NCI-H748 treated with DMSO at 0.1 percent for 48 hours (cell line): ENCODE data around the gene FRAT1.
A peak's percentile ranks its signal among the peaks of the same experiment; 100 is the strongest.
"Not testable (repeated sequence)": the region's sequence is repeated elsewhere in the genome, so short reads cannot be mapped to it uniquely, and the experiment has no call there.

Experiments used
- DNase-seq: peaks from one replicate; lab custom pipeline; 2025; lab: John Stamatoyannopoulos, UW

Gene FRAT1, protein sequence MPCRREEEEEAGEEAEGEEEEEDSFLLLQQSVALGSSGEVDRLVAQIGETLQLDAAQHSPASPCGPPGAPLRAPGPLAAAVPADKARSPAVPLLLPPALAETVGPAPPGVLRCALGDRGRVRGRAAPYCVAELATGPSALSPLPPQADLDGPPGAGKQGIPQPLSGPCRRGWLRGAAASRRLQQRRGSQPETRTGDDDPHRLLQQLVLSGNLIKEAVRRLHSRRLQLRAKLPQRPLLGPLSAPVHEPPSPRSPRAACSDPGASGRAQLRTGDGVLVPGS

DNA sequence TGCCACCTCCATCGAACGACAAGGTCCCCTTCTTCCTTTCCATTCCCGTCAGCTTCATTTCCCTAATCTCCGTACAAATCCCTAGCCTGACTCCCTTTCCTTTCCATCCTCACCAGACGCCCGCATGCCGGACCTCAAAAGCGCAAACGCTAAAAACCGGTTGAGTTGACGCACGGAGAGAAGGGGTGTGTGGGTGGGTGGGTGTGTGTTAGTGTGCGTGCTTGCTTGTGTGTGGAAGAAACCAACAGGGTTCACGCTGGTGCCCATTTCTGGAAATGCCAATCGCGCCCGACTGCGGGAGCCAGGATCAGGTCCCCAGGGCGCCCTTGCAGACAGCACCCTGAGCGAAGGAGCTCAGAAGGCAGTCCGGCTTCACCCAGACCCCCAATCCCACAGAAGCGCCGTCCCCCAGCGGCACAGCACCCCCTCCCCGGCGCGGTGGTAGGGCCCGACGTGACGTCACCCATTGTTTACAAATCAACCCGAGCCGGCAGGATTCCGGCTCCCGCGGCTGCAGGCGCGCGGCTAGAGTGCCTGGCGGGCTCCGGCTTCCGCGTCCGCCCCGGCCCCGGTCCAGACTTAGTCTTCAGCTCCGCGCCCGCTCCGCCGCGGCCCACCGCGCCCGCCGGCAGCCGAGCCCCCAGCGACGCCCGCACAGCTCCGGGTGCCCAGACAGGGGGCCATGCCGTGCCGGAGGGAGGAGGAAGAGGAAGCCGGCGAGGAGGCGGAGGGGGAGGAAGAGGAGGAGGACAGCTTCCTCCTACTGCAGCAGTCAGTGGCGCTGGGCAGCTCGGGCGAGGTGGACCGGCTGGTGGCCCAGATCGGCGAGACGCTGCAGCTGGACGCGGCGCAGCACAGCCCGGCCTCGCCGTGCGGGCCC lies at the start of gene FRAT1:
FRAT1 (plus strand) TSS at position 500 of the 880 bp plus-strand sequence; CDS start at position 683, 183 bp downstream.
- peak; percentile 47 for DNase-seq

DNA sequence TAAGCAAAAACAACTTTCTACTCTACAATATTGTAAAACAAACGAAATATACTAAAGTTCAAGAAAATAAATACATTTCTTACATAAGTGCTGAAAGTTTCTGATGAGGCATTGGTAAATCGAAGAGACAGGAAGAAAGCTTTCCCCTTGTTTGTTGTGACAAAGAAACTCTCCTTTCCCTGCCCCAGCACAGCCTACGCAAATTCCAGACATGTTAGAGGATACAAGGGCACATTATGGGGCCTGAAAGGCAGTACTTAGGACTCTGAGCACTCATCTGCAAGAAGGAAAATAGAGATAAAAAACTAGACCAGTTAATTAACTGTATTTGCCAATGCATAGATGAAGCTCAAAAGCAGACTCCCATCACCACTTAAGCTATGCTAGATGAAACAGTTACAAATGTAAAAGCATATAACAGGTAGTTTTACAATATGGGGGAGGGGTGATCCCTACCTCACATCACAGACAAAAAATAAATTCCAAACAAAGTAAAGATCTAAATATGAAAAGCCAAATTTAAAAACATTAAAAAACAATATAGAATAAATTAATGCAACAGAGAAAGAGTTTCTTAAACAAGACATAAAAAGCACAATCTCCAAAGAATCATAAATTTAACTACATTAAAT lies 48.4 kb upstream of the FRAT1 start:
- no peak for DNase-seq

DNA sequence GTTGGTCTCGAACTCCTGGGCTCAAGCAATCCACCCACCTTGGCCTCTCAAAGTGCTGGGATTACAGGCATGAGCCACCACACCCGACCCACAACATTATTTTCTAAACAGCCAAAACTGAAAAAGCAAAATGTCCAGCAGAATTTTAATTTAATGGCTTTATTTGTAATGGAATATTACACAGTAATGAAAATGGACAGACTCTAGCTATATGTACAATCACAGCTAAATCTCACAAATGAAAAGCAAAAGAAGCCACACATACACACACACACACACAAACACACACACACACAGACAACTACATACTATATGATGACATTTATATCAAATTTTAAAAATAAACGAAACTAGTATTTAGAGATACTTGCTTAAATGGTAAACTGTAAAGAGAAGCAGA lies 45.4 kb upstream of the FRAT1 start:
- DNase-seq = no peak

DNA sequence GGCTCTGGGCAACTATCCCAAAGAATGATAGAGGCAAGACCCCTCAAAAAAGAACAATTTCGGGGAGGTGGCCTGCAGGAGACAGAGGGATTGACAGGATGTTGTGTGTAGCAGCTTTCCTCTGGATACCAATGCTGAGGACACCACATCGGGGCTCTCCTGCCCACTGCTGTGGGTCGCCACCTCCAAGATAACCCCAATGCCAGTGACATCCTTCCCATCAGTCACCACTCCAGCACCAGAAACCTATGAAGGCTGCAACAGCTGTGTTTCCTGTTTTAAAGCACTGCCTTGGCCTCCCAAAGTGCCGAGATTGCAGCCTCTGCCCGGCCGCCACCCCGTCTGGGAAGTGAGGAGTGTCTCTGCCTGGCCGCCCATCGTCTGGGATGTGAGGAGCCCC lies 44.2 kb upstream of the FRAT1 start:
- no peak for DNase-seq

DNA sequence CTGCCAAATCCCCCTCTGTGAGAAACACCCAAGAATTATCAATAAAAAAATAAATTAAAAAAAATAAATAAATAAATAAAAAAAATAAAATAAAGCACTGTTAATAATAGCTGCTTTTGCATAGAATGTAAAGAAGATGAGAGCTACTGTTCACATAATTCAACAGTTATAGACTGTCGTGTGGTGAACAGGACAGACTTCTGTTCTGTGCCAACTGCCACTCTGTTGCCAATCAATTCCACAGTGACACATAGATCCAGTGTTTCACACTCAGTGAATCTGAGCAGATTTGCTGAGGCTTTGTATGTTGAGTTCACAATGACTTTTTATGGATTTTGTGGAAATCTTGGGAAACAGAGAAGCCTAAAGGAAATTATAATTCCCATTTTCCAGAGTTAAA lies 41.5 kb upstream of the FRAT1 start:
- no peak for DNase-seq

DNA sequence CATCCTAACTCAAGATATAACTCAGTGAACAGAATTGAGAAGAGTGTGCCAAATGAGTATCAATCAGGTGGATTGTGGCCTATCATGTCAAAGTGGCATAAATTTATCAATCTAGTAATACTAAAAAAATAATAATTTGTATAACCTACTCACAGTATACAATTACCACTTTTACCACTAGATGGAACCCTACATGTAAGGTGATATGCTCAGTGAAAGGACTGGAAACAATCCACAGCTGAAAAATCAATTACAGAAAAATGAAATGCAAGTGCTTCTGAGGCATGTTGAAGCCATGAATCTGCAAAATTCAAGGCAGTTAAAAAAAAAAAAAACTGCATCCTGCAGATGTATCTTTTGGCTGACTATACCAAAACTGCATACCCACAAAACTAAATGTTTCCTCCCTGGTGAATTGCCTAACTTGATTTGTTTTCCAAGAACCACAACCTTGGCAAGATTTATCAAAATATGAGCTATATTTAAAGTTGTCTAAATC lies 40.5 kb upstream of the FRAT1 start:
- DNase-seq = peak; percentile 29

DNA sequence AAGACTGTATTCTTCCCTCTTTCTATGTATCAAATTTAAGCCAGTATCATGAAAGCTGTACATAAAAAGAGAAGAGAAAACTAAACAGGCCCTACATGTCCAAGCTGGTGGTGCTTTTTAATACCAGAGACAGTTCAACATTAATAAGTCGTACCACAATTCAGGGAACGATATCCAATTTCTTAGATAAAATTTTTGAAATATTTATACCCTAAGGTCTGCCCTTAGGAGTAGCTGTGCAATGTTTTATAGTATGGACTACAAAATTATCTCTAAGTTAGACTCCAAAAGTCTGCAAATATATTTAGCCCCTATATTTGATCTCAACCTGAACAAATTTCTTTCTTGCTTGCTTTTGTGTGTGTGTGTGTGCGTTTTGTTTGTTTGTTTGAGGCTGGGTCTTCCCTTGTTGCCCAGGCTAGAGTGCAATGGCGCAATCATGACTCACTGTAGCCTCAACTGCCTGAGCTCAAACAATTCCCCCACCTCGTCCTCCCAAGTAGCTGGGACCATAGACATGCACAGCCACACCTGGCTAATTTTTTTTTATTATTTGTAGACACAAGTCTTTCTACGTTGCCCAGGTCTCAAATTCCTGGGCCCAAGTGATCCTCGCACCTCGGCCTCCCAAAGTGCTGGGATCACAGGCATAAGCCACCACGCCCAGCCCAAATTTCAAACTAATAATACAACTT lies 39.8 kb upstream of the FRAT1 start:
- no peak for DNase-seq

DNA sequence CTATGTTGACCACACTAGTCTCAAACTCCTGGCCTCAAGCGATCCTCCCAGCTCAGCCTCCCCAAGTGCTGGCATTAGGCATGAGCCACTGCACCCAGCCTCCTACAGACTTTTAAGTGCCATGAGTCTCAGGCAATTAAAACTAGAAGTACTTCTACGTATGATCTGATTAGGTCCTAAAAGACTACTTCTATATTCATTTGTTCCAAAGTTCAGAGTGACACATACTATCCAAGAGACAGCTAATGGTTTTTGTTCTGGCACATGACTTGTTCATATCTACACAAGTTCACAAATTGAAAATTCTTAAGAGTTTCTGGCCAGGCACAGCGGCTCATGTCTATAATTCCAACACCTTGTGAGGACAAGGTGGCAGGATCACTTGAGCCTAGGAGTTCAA lies 38.3 kb upstream of the FRAT1 start:
- DNase-seq = no peak

DNA sequence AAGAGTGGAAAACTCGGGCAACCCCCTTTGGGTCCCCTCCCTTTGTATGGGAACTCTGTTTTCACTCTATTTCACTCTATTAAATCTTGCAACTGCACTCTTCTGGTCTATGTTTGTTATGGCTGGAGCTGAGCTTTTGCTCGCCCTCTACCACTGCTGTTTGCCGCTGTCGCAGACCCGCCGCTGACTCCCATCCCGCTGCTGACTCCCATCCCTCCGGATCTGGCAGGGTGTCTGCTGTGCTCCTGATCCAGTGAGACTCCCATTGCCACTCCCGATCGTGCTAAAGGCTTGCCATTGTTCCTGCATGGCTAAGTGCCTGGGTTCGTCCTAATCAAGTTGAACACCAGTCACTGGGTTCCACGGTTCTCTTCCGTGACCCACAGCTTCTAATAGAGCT lies 29.0 kb upstream of the FRAT1 start:
- DNase-seq = not testable (repeated sequence)

DNA sequence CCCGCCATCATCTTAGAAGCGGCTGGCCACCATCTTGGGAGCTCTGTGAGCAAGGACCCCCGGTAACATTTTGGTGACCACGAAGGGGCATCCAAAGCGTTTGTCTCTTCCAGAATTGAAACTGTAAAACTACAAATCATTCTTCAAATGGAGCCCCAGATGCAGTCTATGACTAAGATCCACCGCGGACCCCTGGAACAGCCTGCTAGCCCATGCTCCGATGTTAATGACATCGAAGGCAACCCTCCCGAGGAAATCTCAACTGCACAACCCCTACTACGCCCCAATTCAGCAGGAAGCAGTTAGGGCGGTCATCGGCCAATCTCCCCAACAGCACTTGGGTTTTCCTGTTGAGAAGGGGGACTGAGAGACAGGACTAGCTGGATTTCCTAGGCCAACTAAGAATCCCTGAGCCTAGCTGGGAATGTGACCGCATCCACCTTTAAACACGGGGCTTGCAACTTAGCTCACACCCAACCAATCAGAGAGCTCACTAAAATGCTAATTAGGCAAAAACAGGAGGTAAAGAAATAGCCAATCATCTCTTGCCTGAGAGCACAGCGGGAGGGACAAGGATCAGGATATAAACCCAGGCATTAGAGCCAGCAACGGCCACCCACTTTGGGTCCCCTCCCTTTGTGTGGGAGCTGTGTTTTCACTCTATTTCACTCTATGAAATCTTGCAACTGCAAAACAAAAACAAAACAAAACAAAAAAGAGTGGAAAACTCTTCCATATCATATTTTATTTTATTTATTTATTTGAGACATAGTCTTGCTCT lies 28.3 kb upstream of the FRAT1 start:
- DNase-seq = not testable (repeated sequence)

DNA sequence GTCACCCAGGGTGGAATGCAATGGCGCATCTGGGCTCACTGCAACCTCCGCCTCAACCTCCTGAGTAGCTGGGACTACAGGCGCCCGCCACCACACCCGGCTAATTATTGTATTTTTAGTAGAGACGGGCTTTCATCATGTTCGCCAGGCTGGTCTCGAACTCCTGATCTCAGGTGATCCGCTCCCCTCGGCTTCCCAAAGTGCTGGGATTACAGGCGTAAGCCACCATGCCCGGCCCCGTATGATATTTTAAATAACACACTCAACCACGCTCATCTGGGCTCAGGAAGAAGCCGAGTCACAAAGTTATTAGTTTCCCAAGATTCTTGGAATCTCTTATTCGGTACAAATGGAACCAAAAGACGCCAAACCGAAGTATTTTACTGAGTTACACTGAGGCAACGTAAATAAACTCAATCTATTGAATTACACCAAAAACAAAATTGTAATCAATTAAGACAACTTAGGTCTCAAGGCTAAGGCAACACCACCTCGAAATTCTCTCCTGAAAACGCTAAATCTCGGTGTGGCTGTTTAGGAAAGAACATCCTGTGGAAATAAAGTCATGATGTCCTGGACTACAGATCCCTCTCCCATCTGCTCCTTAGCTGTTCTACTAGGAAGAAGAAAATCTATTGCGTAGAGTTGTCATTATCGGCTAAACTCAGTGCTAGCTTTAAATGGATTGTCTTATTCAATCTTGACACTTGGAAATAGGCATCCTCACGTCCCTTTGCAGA lies 27.5 kb upstream of the FRAT1 start:
- DNase-seq = no peak

DNA sequence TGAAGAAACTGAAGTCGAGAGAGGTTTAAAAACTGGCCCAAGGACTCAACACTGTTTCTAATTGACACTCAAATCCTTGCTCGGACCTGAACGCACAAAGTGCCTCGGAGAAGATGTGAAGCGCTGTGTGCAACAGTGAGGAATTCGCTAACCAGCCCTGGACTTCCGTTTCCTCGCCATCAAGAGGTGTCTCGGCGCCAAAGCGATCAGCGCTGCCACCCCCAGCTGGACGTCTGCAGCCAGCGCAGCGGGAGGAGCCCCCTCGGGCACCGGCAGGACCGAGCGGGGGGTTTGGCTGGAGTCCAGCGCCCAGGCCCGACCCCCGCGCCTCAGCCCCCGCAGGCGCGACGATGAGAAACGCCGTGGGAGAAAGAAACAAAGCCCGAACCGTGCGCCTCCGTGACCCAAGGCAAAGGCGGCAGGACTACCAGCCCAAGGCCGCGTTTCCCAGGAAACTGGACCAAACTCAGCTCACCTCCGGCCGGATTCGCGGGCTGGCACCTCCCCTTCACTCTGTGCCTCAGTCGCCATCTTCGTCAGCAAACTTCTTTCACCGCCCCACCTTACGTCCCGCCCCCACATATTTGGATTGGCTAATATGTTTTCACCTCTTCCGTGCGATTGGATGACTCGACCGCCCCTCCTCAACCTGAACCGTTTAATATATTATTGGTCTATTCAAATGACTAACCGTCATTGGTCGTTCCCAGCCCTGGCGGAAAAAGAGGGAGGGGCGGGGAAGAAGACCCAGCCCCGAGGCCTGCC lies 26.8 kb upstream of the FRAT1 start, which contains the start of gene ARHGAP19:
ARHGAP19 (minus strand) TSS at position 541 of the 765 bp plus-strand sequence; CDS start at position 531, 10 bp downstream.
- peak; percentile 94 for DNase-seq

DNA sequence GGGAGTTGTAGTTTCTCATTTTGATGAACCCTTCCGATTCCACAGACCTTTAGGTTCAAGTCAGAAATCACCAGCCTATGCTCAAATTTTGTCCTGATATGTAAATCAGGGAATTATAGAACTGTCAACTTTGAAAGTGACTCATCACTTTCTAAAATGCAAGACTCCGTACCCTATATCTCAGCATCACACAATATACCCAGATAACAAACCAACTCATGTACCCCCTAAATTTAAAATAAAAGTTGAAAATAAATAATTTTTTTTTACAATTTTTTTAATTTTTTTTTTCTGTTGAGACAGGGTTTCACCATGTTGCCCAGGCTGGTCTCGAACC lies 26.2 kb upstream of the FRAT1 start:
- DNase-seq = no peak

DNA sequence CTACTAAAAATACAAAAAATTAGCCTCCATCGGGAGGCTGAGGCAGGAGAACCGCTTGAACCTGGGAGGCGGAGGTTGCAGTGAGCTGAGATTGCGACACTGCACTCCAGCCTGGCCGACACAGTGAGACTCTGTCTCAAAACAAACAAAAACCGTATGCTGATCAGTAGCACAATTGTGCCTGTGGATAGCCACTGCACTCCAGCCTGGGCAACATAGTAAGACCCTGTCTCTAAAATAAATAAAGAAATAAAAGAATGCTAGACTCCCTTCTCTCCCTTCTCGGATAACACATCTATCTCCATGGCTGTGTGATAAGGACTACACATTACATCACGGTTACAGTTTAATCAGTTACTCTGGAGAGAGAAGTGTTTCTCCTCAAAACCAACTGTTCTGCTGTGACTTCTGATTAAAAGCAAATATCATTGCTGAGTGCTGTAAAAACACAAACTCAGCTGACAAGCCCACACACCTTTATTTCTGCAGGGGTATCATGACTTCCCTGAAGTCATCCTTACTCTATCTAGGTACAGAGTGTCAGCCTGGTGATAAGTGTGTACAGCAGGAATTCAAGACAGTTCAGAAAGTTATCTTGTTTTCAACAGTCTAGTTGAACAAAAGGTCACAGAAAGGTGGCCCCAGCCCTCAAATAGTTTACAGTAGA lies 21.4 kb upstream of the FRAT1 start:
- no peak for DNase-seq

DNA sequence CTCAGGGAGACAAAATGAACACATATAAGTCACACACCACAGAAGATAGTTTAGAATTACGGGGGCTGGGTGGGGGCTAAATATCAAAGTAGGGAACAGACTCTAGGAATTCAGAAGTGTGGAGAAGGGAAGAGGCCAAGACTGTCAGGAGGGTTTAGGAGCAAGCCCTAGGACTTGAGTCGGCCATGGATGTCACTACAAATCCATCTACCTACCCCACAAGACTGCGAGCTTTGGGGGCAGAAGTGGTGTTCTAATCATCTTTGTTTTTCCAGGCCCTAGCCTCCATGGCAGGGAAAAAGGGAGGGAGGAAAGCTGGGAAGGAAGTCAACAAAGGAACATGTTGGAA lies 20.9 kb upstream of the FRAT1 start:
- DNase-seq = no peak

DNA sequence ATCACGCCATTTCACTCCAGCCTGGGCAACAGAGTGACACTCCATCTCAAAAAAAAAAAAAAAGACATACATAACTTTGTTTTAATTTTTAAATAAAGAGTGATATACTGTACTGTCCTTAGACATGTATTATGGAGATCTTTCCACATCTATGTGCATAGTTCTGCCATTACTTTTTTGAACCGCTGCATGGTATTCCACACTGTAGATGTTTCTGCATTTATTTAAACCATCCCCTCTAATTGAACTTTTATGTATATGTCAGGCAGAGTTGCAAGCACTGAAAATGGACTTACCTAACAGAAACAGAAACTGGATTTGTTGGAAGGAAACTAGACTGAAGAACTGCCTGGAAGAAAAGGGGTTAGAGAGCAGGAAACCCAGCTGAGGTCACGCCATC lies 18.1 kb upstream of the FRAT1 start:
- no peak for DNase-seq

DNA sequence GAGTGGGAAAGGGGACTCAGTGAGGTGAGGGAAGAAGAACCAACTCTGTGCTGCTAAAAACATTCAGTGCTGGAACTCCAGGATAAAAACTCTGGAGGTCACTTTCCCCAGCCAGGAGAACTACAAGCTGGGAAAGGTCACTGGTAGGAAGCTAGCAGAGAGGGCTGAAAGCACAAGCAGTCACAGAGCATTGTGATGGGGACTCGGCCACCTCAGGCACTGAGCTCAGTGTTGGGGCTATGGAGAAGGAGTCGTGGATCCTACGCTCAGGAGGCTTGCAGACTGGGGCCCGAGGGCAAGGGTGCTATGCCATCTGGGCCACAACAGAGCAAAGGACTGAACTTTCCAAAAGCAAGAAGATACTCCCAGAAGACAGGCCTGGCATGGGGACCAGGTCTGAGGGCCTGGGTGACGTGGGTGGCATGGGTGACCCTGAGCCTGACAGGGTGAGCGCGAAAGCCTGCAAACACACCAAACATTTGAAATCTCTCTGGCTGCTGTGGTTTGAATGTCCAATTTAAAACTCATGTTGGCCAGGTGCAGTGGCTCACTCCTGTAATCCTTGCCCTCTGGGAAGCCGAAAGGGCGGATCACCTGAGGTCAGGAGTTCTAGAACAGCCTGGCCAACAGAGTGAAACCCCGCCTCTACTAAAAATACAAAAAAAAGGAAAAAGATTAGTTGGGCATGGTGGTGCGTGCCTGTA lies 16.8 kb upstream of the FRAT1 start:
- no peak for DNase-seq

DNA sequence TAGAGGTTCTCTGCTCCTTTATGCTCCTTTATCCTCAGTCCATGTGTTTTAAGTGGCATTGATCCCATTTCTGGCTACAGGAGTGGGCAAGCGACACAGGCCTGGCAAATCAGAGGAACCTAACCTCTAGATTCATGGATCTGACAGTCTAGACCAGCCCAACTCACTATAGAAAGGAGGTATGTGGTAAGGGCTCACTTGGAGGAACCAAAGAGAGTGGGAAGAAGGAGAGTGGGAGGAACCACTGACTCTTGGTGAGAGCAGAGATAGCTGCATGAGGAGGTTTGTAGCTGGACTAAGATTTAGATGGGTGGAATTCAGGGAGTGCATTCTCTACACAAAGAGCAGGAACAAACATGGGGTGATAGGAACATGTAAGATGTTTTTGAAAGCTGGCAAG lies 11.6 kb upstream of the FRAT1 start:
- no peak for DNase-seq
